ENCODE results near the gene USE1.

The USE1 gene

DNA sequence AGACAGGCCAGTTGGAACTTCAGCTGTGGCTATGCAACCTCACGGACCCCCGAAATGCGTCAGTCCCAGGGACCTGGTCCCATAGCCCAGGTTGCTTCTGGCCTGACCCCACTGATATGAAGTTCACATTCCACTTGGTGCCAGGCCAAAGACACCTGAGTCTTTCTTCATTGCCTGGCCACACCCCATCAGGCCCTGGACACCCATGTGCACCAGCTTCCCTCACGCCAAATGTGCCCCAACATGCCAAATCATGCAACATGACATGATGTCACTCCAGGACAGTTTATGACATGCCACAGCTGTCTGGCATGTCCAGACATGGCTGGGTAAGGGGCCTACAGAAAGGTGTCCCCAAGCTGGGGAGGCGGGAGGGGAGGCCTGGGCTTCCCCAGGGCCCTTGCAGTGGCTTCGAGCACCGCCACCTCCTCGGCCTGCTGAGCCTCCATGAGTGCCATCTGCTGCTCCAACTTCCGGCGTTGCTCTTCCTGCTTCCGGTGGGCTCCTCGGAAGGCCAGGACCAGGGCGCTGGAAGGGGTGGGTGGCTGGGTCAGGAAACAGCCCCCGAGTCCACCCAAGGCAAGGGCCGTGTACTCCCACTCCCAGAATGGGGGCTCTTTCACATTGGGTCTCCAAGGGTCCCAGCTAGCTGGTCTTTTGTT lies 34.9 kb downstream of the USE1 start:
- no peak for DNase-seq (ENCODE audit: insufficient read length, low spot score)
- TF ChIP-seq POLR2A (IDR thresholded peaks at IDR 0.05; ENCODE audit: low read depth, low read length) = no peak
- no peak for TF ChIP-seq POLR2AphosphoS5 (IDR thresholded peaks at IDR 0.05; ENCODE audit: low read depth, low read length)
- no peak for TF ChIP-seq SPI1 (IDR thresholded peaks at IDR 0.05; ENCODE audit: low read depth, low read length)
- TF ChIP-seq TAF1 (IDR thresholded peaks at IDR 0.05; ENCODE audit: low read depth, low read length) = no peak
- no peak for TF ChIP-seq PAX5 (IDR thresholded peaks at IDR 0.05; ENCODE audit: insufficient read depth, low read length, severe bottlenecking)
- TF ChIP-seq POU2F2 (IDR thresholded peaks at IDR 0.05; ENCODE audit: low read depth, low read length) = no peak
- FAIRE-seq = peak; percentile 5

DNA sequence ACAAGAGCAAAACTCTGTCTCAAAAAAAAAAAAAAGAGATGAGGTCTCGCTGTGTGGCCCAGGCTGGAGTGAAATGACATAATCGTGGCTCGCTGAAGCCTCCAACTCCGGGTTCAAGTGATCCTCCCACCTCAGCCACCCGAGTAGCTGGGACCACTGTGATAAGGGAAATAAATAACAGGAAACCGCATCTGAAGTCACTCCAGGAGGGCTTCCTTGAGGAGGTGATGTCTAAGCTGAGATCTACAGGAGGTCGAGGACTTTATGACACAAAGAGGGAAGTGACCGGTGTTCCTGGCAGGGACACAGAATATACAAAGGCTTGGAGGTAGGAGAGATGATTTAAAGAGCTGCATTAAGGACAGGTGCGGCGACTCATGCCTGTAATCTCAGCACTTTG lies 39.5 kb downstream of the USE1 start:
- no peak for DNase-seq (ENCODE audit: insufficient read length, low spot score)

DNA sequence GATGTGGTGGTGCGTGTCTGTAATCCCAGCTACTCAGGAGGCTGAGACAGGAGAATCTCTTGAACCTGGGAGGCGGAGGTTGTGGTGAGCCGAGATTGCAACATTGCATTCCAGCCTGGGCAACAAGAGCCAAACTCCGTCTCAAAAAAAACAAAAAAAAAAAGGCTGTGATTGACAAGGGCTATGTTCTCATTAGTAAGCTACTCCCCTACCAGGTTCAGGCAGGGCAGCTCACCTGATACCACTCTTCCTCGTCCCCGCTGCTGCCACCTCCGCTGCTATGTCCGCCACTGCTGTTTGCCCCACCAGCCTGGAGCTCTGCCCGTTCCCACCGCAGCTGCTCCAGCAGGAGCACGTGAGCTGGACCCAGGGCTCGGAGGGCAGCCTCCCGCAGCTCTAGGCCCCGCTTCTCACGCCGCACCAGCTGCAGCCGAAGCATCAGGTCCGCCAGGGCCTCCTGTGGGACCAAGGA lies 40.0 kb downstream of the USE1 start:
- FAIRE-seq = no peak

More for the DNA sequence above, 39.5 kb downstream of the USE1 start:
- FAIRE-seq = no peak
- TF ChIP-seq PAX5 (IDR thresholded peaks at IDR 0.05; ENCODE audit: insufficient read depth, low read length, severe bottlenecking) = no peak
- TF ChIP-seq POLR2A (IDR thresholded peaks at IDR 0.05; ENCODE audit: low read depth, low read length) = no peak
- no peak for TF ChIP-seq TAF1 (IDR thresholded peaks at IDR 0.05; ENCODE audit: low read depth, low read length)
- TF ChIP-seq SPI1 (IDR thresholded peaks at IDR 0.05; ENCODE audit: low read depth, low read length) = no peak
- no peak for TF ChIP-seq POLR2AphosphoS5 (IDR thresholded peaks at IDR 0.05; ENCODE audit: low read depth, low read length)
- no peak for TF ChIP-seq POU2F2 (IDR thresholded peaks at IDR 0.05; ENCODE audit: low read depth, low read length)

DNA sequence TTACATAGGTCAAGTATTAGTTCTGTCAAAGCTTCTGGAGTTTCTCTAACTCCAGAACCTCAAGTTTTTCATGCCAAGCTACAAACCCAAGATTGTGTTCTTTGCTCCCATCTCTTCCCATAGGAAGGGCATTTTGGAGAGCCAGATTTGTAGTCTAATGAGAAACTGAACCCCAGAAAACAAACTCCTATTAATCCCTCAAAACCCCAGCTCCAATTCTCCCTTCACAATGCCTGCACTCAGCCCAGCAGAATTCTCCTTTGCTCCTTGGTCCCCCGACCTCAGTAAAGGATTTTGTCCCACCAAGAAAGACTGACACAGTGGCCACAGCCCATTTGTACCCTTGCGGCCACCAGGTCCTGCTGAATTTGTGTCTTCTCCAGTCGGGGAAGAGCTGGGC lies 41.0 kb downstream of the USE1 start:
- TF ChIP-seq POLR2A (IDR thresholded peaks at IDR 0.05; ENCODE audit: low read depth, low read length) (no peak), SPI1 (IDR thresholded peaks at IDR 0.05; ENCODE audit: low read depth, low read length) (no peak), POLR2AphosphoS5 (IDR thresholded peaks at IDR 0.05; ENCODE audit: low read depth, low read length) (no peak), TAF1 (IDR thresholded peaks at IDR 0.05; ENCODE audit: low read depth, low read length) (no peak), PAX5 (IDR thresholded peaks at IDR 0.05; ENCODE audit: insufficient read depth, low read length, severe bottlenecking) (no peak), POU2F2 (IDR thresholded peaks at IDR 0.05; ENCODE audit: low read depth, low read length) (no peak)
- DNase-seq (ENCODE audit: insufficient read length, low spot score) = no peak
- FAIRE-seq = no peak

More for the DNA sequence above, 40.0 kb downstream of the USE1 start:
- DNase-seq (ENCODE audit: insufficient read length, low spot score) = no peak
- TF ChIP-seq TAF1 (IDR thresholded peaks at IDR 0.05; ENCODE audit: low read depth, low read length) (no peak), POU2F2 (IDR thresholded peaks at IDR 0.05; ENCODE audit: low read depth, low read length) (no peak), POLR2AphosphoS5 (IDR thresholded peaks at IDR 0.05; ENCODE audit: low read depth, low read length) (no peak), POLR2A (IDR thresholded peaks at IDR 0.05; ENCODE audit: low read depth, low read length) (no peak), SPI1 (IDR thresholded peaks at IDR 0.05; ENCODE audit: low read depth, low read length) (no peak), PAX5 (IDR thresholded peaks at IDR 0.05; ENCODE audit: insufficient read depth, low read length, severe bottlenecking) (no peak)

DNA sequence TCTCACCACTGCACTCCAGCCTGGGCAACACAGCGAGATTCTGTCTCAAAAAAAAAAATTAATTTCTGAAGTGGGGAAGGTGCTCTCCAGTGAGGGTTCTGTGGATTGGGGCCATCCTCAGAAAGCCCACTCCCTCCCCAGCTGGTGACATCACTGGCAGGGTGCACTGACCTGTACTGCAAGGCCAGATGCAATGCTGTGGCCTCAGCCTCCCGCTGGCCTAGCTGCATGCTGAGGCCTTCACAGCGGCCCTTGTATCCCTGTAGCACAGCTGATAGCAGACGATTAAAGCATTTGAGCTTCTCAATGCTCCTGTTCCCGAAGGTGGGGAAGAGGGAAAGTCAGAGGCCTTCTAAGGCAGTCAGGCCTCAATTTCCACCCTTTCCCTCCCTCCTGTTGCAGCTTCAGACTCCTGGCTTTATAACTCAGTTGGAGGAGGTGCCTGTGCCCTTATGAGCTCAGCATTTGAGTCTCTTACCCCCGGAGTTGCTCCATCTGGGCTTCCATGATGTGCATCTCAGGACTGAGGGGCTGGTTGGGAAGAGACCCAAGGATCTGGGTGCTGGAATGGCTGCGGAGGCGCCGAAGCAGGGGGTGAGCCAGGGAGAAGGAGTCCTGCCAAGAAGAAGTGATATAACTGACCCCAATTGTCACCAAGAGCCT lies 44.1 kb downstream of the USE1 start:
- no peak for FAIRE-seq
- TF ChIP-seq POLR2A (IDR thresholded peaks at IDR 0.05; ENCODE audit: low read depth, low read length) (no peak), TAF1 (IDR thresholded peaks at IDR 0.05; ENCODE audit: low read depth, low read length) (no peak)
- DNase-seq (ENCODE audit: insufficient read length, low spot score) = no peak

DNA sequence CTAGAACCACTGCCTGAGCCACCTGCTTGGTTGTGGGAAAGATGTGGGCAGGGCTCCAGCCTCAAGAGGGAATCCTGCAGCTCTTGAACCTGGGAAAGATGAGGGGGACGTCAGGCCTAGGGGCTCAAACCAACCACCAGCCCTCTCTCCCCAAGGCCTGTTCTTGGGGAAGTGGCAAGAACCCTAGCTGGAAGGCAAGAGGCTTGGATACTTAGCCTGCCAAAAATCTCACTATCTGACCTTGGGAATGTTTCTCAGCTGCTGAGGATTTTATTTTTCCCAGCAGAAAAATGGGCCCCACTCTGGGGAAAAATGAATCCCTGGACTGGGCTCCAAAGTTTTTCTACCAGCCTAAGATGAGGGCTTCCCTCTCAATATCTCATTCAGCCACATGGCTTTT lies 44.8 kb downstream of the USE1 start:
- DNase-seq (ENCODE audit: insufficient read length, low spot score) (no peak), FAIRE-seq (no peak)
- TF ChIP-seq TAF1 (IDR thresholded peaks at IDR 0.05; ENCODE audit: low read depth, low read length) = no peak
- no peak for TF ChIP-seq PAX5 (IDR thresholded peaks at IDR 0.05; ENCODE audit: insufficient read depth, low read length, severe bottlenecking)
- TF ChIP-seq POLR2AphosphoS5 (IDR thresholded peaks at IDR 0.05; ENCODE audit: low read depth, low read length) = no peak
- TF ChIP-seq POLR2A (IDR thresholded peaks at IDR 0.05; ENCODE audit: low read depth, low read length) = no peak
- no peak for TF ChIP-seq POU2F2 (IDR thresholded peaks at IDR 0.05; ENCODE audit: low read depth, low read length)
- no peak for TF ChIP-seq SPI1 (IDR thresholded peaks at IDR 0.05; ENCODE audit: low read depth, low read length)

DNA sequence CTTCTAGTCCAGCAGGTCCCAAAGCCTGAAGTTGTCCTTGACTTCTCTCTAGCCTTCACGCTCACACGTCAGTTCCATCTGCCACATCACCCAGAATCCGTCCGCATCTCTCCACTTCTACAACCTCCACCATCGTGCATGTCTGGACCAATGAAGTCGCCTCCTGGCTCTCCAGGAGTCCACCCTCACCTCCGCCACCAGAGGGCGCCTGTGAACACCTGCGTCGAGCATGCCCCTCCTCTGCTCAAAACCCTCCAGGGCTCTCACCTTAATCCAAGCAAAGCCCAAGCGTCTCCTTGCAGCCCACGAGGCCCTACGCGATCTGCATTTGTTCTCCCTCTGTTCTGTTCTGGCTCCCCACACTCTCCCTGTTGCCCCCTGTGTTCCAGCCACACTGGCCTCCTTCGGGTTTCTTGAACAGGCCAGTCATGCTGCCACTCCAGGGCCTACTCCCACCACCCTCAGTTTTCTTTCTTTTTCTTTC lies 45.7 kb downstream of the USE1 start:
- FAIRE-seq = peak; percentile 96
- TF ChIP-seq POU2F2 (IDR thresholded peaks at IDR 0.05; ENCODE audit: low read depth, low read length) (no peak), POLR2A (IDR thresholded peaks at IDR 0.05; ENCODE audit: low read depth, low read length) (no peak), SPI1 (IDR thresholded peaks at IDR 0.05; ENCODE audit: low read depth, low read length) (no peak), PAX5 (IDR thresholded peaks at IDR 0.05; ENCODE audit: insufficient read depth, low read length, severe bottlenecking) (no peak), TAF1 (IDR thresholded peaks at IDR 0.05; ENCODE audit: low read depth, low read length) (no peak), POLR2AphosphoS5 (IDR thresholded peaks at IDR 0.05; ENCODE audit: low read depth, low read length) (no peak)
- peak; percentile 95 for DNase-seq (ENCODE audit: insufficient read length, low spot score)

DNA sequence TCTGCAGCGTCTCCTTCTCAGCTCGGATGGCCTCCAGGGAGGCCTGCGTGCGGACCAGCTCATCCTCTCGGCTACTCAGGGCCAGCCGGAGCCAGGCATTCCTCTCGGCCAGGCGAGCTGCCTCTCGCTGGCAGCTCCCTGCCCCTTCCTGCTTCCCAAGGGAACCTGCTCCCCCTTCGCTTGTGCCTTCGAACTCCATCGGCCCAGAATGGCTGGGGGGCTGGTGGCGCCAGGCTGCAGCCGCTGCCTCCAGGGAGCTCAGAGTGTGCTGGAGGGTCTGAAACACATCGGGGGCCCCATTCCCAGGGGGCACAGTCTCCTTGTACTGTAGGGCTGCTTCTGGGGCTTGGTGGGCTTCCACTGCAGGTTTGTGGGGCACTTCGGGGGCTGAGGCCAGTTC lies 47.4 kb downstream of the USE1 start:
- no peak for FAIRE-seq
- TF ChIP-seq POU2F2 (IDR thresholded peaks at IDR 0.05; ENCODE audit: low read depth, low read length) (no peak), PAX5 (IDR thresholded peaks at IDR 0.05; ENCODE audit: insufficient read depth, low read length, severe bottlenecking) (no peak), SPI1 (IDR thresholded peaks at IDR 0.05; ENCODE audit: low read depth, low read length) (no peak), POLR2AphosphoS5 (IDR thresholded peaks at IDR 0.05; ENCODE audit: low read depth, low read length) (no peak), TAF1 (IDR thresholded peaks at IDR 0.05; ENCODE audit: low read depth, low read length) (no peak), POLR2A (IDR thresholded peaks at IDR 0.05; ENCODE audit: low read depth, low read length) (no peak)
- no peak for DNase-seq (ENCODE audit: insufficient read length, low spot score)

DNA sequence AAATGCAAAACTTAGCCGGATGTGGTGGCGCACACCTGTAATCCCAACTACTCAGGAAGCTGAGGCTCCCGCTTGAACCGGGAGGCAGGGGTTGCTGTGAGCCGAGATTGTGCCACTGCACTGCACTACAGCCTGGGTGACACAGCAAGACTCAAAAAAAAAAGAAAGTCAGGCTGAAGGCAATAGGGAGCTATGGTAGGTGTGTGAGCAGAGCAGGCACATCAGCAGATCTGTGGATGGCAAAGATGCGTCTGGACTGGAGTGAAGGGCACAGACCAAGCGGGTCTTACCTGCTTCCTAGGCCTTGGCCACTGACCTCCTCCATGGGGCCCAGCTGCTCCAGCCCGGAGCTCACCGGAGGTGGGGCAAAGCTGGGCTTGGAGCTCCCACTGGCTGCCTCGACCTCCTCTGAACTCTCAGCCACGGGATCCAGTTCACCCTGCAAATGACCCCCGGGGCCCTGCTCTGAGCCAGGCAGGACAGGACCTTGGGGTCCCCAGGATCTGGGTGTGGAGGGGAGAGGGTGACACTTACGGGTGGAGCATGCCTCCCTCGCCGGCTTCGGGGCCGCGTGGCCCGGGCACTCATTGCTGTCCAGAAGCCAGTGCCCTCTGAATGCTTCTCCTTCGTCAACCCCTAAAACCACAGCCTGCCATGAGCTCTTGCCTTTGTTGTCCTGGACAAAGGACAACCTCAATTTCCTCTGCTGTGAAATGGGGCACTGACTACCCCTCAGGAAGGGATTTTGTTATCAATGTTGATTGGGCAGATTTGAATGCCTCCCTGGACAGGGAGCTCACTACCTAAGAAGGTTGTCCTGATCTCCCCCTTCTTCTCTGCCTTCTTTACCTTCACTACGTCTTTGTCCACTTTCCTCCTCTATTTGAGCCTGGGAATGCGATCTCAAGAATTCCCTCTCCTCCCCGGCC lies 48.8 kb downstream of the USE1 start:
- FAIRE-seq (no peak), DNase-seq (ENCODE audit: insufficient read length, low spot score) (no peak)
- TF ChIP-seq POU2F2 (IDR thresholded peaks at IDR 0.05; ENCODE audit: low read depth, low read length) (no peak), TAF1 (IDR thresholded peaks at IDR 0.05; ENCODE audit: low read depth, low read length) (no peak), SPI1 (IDR thresholded peaks at IDR 0.05; ENCODE audit: low read depth, low read length) (no peak), PAX5 (IDR thresholded peaks at IDR 0.05; ENCODE audit: insufficient read depth, low read length, severe bottlenecking) (no peak), POLR2A (IDR thresholded peaks at IDR 0.05; ENCODE audit: low read depth, low read length) (no peak), POLR2AphosphoS5 (IDR thresholded peaks at IDR 0.05; ENCODE audit: low read depth, low read length) (no peak)
